GM23248 (cell line): ENCODE results near the gene FFAR2.
"Not testable (repeated sequence)": the region's sequence is repeated elsewhere in the genome, so short reads cannot be mapped to it uniquely, and the experiment has no call there.

Source experiments
- EZH2 ChIP-seq: fragments of 200-600 bp; sonication (generic); IDR thresholded peaks from 2 replicates; pipeline ENCODE4 v1.6.1; 2018; ENCODE audit warnings: antibody characterized with exemption, mild to moderate bottlenecking; ENCODE audit not compliant: insufficient read depth, poor library complexity, severe bottlenecking
- EZH2phosphoT487 ChIP-seq: fragments of 200-600 bp; sonication (generic); IDR thresholded peaks from 2 replicates; pipeline ENCODE4 v1.6.1; 2018; ENCODE audit warnings: antibody characterized with exemption, moderate library complexity, mild to moderate bottlenecking, low read depth; ENCODE audit not compliant: insufficient read depth

DNA sequence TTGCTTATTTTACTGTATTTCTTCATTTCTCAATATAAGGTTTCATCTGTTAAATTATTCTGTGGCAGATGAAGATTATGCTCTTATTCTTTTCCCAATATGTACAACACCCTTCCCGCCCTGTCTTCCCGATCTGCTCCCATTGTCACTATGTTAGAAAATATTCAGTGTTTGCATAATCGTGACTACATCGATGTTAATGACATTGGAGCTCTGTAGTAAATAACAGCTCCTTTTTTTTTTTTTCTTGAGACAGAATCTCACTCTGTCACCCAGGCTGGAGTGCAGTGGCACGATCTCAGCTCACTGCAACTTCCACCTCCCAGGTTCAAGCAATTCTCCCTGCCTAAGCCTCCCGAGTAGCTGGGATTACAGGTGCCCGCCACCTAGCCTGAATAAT, 14.9 kb downstream of the FFAR2 start:
- TF ChIP-seq EZH2phosphoT487, EZH2: not testable (repeated sequence)
